HT-29 (cell line): ENCODE measurements around the gene CHMP4B. TPM values are rescaled to one million over a fixed set of nuclear protein-coding genes. Genes with fewer than 3 reads are reported as not detected.
A peak's percentile ranks its signal among the peaks of the same experiment; 100 is the strongest.

Source experiments
- DNase-seq: peaks from one replicate; pipeline ENCODE4 v3.0.0-alpha.2; 2015; ENCODE audit warnings: low spot score
- total RNA-seq: library from RNA; depleted of rRNA; stranded (reverse); fragments of >200 nt; shearing (Covaris generic); gene quantifications from 2 replicates; pipeline ENCODE4 v1.2.3, GENCODE V29; 2014

CHMP4B gene
- total RNA-seq, 1 experiment from 2014 or later = 120 TPM

- DNase-seq = no peak
Observed at GRCh38 chr20:33817411-33817810, 6.3 kb downstream of the CHMP4B start.

- DNase-seq = no peak
Observed at GRCh38 chr20:33819456-33819855, 8.3 kb downstream of the CHMP4B start.

- DNase-seq = no peak
Observed at GRCh38 chr20:33820362-33820761, 9.2 kb downstream of the CHMP4B start.

GRCh38 chr20:33821270-33821836 is 10.2 kb downstream of the CHMP4B start:
- DNase-seq = no peak

GRCh38 chr20:33822423-33822822 is 11.3 kb downstream of the CHMP4B start:
- no peak for DNase-seq

- DNase-seq = no peak
Observed at GRCh38 chr20:33822991-33823390, 11.8 kb downstream of the CHMP4B start.

- DNase-seq = no peak
Observed at GRCh38 chr20:33824852-33825251, 13.7 kb downstream of the CHMP4B start.

GRCh38 chr20:33825340-33826269 is 14.5 kb downstream of the CHMP4B start:
- DNase-seq = no peak

- peak; percentile 61 for DNase-seq
Observed at GRCh38 chr20:33826270-33826897, 15.2 kb downstream of the CHMP4B start.

GRCh38 chr20:33827109-33827508 is 16.0 kb downstream of the CHMP4B start:
- no peak for DNase-seq

GRCh38 chr20:33827634-33828325 is 16.6 kb downstream of the CHMP4B start:
- no peak for DNase-seq

- no peak for DNase-seq
Observed at GRCh38 chr20:33828326-33828844, 17.2 kb downstream of the CHMP4B start.

GRCh38 chr20:33828967-33829560 is 17.9 kb downstream of the CHMP4B start:
- no peak for DNase-seq

GRCh38 chr20:33829636-33830035 is 18.5 kb downstream of the CHMP4B start:
- no peak for DNase-seq

- no peak for DNase-seq
Observed at GRCh38 chr20:33830371-33830770, 19.2 kb downstream of the CHMP4B start.

GRCh38 chr20:33832103-33832804 is 21.1 kb downstream of the CHMP4B start:
- DNase-seq = no peak

GRCh38 chr20:33833333-33833732 is 22.2 kb downstream of the CHMP4B start:
- DNase-seq = no peak

- DNase-seq = no peak
Observed at GRCh38 chr20:33835615-33836172, 24.5 kb downstream of the CHMP4B start.

GRCh38 chr20:33836277-33836676 is 25.1 kb downstream of the CHMP4B start:
- DNase-seq = no peak

GRCh38 chr20:33837096-33837830 is 26.1 kb downstream of the CHMP4B start:
- no peak for DNase-seq
